ENCODE data around the gene LRRC31. TPM values are rescaled to one million over a fixed set of nuclear protein-coding genes. Genes with fewer than 3 reads are reported as not detected.

Gene LRRC31
- not detected for total RNA-seq

GRCh38 chr3:169869484-169870220 is at the start of gene LRRC31:
Gene LRRC31 (minus strand): TSS chr3:169869935. CDS start chr3:169869807, 128 bp downstream.

GRCh38 chr3:169911272-169911671 is 41.5 kb upstream of the LRRC31 start, which contains the start of gene SAMD7:
Gene SAMD7 (plus strand): TSS chr3:169911572. CDS start chr3:169919499, 7,927 bp downstream.

GRCh38 chr3:169812332-169813235 is 57.2 kb downstream of the LRRC31 start, which contains the start of the genes LRRC34 and LRRIQ4:
Gene LRRC34 (minus strand): TSS chr3:169812904. CDS start chr3:169812548, 356 bp downstream.
Gene LRRIQ4 (plus strand): TSS chr3:169812870. CDS start chr3:169821922, 9,052 bp downstream.

Other genes with a start within 250 kb of the LRRC31 start
- gene MECOM, start 206.2 kb downstream of the LRRC31 start, total RNA-seq: 198 TPM
- gene TERC, start 104.9 kb downstream of the LRRC31 start, total RNA-seq: 608 TPM
- gene ACTRT3, start 100.4 kb downstream of the LRRC31 start, total RNA-seq: 3.0 TPM
- 16.8 TPM for gene MYNN, start 96.5 kb downstream of the LRRC31 start, total RNA-seq
- 0.35 TPM for gene LRRIQ4, start 57.1 kb downstream of the LRRC31 start, total RNA-seq
- gene LRRC34, start 57.0 kb downstream of the LRRC31 start, total RNA-seq: 8.3 TPM
- gene SAMD7, start 41.6 kb upstream of the LRRC31 start, total RNA-seq: 0.18 TPM
- 56.0 TPM for gene SEC62, start 96.9 kb upstream of the LRRC31 start, total RNA-seq
- 25.9 TPM for gene GPR160, start 168.1 kb upstream of the LRRC31 start, total RNA-seq